ENCODE results near the gene SGCD. TPM values are rescaled to one million over a fixed set of nuclear protein-coding genes. Genes with fewer than 3 reads are reported as not detected.

SGCD gene
- polyA plus RNA-seq, 1 of the 3 experiments (the other 2 are of a cell fraction) = 0.87 TPM

- Histone ChIP-seq H3K9me3 (no peaks in the 10 kb centered on the region), H3K9me2 (no peaks in the 10 kb centered on the region), H3K4me3 (ENCODE audit: low read depth in 2 of 2, low read length in 1 of 2) (no peak overlapping the region), H3F3A (replicated peaks; ENCODE audit: insufficient read depth) (no peaks in the 10 kb centered on the region), H3K4me2 (no peak overlapping the region), H3K9ac (no peak overlapping the region), H3K4me1 (ENCODE audit: control insufficient read depth in 1 of 2, insufficient read depth in 2 of 2, low read depth in 1 of 2, low read length in 1 of 2) (no peaks in the 10 kb centered on the region; a peak in 1 of 4 replicates), H3K27ac (ENCODE audit: low read depth in 2 of 2, low read length in 1 of 2) (no peak overlapping the region), H3K27me3 (ENCODE audit: insufficient read depth) (no peaks in the 10 kb centered on the region), H2AFZ (ENCODE audit: low read depth) (no peak overlapping the region), H3K36me3 (replicated peaks in 1 of 2; ENCODE audit: control insufficient read depth in 1 of 2, insufficient read depth in 2 of 2, low read length in 1 of 2) (no peaks in the 10 kb centered on the region), H3K79me2 (ENCODE audit: insufficient read depth) (no peaks in the 10 kb centered on the region), H4K20me1 (ENCODE audit: insufficient read depth) (no peaks in the 10 kb centered on the region)
- ChIA-PET CTCF (no interaction called here), POLR2A (no interaction called here)
- no peak for DNase-seq
- TF ChIP-seq RCOR1 (IDR thresholded peaks at IDR 0.05; ENCODE audit: low read length) = no peak
- no peak for TF ChIP-seq PBX3 (IDR thresholded peaks at IDR 0.05)
- no peak for TF ChIP-seq TEAD4 (IDR thresholded peaks at IDR 0.05; ENCODE audit: borderline replicate concordance, insufficient read depth)
- TF ChIP-seq USF1 (IDR thresholded peaks at IDR 0.05; ENCODE audit: borderline replicate concordance, low read depth) = no peak
- TF ChIP-seq NFIC (IDR thresholded peaks at IDR 0.05; ENCODE audit: borderline replicate concordance) = no peak
These were observed 129.9 kb downstream of the SGCD start for GRCh38 chr5:156456857-156457256.

GRCh38 chr5:156459812-156460385, 132.9 kb downstream of the SGCD start:
- H3K4me1 ChIP-seq (ENCODE audit: control insufficient read depth in 1 of 2, insufficient read depth in 2 of 2, low read depth in 1 of 2, low read length in 1 of 2) = no peaks in the 10 kb centered on the region; a peak in 1 of 4 replicates
- TF ChIP-seq CTCF (IDR thresholded peaks at IDR 0.05) (no peak), ELF1 (IDR thresholded peaks at IDR 0.05) (no peak), SMC3 (IDR thresholded peaks at IDR 0.05; ENCODE audit: low read depth, low read length) (no peak), POLR2AphosphoS5 (IDR thresholded peaks at IDR 0.05; ENCODE audit: low read depth, low read length) (no peak), EZH2phosphoT487 (IDR thresholded peaks at IDR 0.05; ENCODE audit: borderline replicate concordance, low read depth) (no peak), RXRA (IDR thresholded peaks at IDR 0.05; ENCODE audit: borderline replicate concordance, low read depth) (no peak), GABPA (IDR thresholded peaks at IDR 0.05; ENCODE audit: low read depth) (no peak), FOSL2 (IDR thresholded peaks at IDR 0.05; ENCODE audit: borderline replicate concordance, low read depth) (no peak), TAF1 (IDR thresholded peaks at IDR 0.05; ENCODE audit: borderline replicate concordance, low read depth, low read length) (no peak), MAX (IDR thresholded peaks at IDR 0.05; ENCODE audit: low read depth) (no peak), EP300 (IDR thresholded peaks at IDR 0.05; ENCODE audit: borderline replicate concordance in 1 of 2, low read depth in 1 of 2, low read length in 1 of 2) (no peak), PBX3 (IDR thresholded peaks at IDR 0.05) (no peak)
- H3K9ac ChIP-seq = no peak overlapping the region
- no peaks in the 10 kb centered on the region for H3K36me3 ChIP-seq (replicated peaks in 1 of 2; ENCODE audit: control insufficient read depth in 1 of 2, insufficient read depth in 2 of 2, low read length in 1 of 2)
- no peak overlapping the region for H3K4me3 ChIP-seq (ENCODE audit: low read depth in 2 of 2, low read length in 1 of 2)
- POLR2A ChIA-PET = no interaction called here
- CTCF ChIA-PET = no interaction called here
- H3K79me2 ChIP-seq (ENCODE audit: insufficient read depth) = no peaks in the 10 kb centered on the region
- 46% methylated on average over 1 of the region's 1 CpG for WGBS (ENCODE audit: low lambda C conversion rate)
- no peak overlapping the region for H3K27ac ChIP-seq (ENCODE audit: low read depth in 2 of 2, low read length in 1 of 2)
- H3K27me3 ChIP-seq (ENCODE audit: insufficient read depth) = no peaks in the 10 kb centered on the region
- no peaks in the 10 kb centered on the region for H4K20me1 ChIP-seq (ENCODE audit: insufficient read depth)
- no peaks in the 10 kb centered on the region for H3K9me2 ChIP-seq
- H3F3A ChIP-seq (replicated peaks; ENCODE audit: insufficient read depth) = no peaks in the 10 kb centered on the region
- H3K9me3 ChIP-seq = no peaks in the 10 kb centered on the region
- no peak for DNase-seq
- no peak overlapping the region for H2AFZ ChIP-seq (ENCODE audit: low read depth)
- H3K4me2 ChIP-seq = no peak overlapping the region

Measured in SK-N-SH (cell line).